Inflammatory macrophage treated with lipopolysaccharide for 4 hours (primary cell): ENCODE measurements around the gene TTLL11.

Experiments
- DNase-seq: peaks from one replicate; pipeline ENCODE4 v3.0.0-alpha.2; 2020

The TTLL11 gene

DNA sequence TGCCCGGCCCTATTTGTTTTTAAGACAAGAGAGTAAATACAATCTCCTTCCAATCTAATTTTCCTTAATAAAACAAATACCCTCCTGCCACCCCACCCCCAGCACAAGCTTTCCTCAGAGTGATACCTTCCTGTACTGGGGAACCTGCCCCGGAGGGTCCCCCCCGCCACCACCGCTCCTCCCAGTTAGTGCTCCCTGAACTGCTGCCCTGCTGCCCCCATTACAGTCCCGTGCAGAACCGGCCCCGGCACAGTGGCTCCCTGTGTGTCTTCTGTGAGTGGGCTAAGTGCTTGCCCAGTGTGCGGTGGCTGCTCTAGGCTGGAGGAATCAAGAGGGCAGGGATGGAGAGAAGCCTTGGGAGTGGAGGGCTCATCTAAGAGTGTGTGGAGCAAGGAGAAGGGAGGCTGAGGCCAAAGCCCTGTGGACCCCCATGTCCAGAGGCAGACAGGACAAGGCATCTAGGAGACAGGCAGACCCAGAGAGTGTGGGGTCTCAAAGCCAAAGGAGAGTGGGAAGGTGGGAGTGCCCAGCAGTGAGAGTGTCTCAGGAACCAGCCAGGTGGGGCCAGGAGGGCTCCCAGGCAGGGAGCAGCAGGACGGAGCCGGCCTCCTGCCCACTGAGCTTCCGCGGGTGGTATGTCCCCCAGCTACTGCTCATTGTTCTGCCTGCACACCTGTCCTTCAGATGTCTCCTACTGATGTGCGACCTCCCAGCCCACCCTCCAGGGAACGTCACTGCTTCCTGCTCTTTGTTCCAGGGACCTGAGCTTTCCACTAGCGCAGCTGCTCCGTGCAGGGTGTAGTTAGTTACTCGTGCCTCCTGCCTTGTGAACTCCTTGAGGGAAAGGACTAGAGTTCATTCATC, 312.7 kb downstream of the TTLL11 start:
- DNase-seq: no peak

DNA sequence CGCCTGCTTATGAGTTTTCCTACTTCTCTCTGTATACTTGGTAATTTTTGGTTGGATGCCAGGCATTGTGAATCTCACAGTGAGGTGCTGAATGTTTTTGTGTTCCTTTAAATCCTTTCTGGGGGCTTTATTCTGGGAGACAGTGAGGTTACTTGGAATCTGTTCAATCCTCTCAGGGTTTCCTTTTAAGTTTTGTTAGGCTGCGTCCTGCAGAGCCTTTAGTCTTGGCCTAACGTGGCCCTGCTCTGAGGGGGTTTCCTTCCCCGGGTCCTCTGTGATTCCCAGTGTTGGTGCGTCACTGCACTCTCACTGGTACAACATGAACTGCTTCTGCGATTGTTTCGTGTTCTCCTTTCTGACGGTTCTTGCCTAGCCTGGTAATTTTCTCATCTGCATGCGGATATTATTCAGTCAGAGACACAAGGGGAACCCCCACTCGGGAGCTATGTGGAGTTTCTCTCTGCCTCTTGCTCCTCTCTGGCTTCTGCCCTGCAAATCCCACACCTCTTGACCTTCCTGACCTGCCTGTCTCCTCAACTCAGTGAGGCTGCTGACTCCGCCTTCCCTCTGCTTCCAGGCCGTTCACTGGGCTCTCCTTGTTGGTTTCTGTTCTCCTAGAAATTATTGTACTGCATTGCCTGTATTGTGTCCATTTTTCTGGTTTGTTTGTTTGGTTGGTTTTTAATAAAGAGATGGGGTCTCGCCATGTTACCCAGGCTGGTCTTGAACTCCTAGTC, 313.6 kb downstream of the TTLL11 start:
- no peak for DNase-seq

DNA sequence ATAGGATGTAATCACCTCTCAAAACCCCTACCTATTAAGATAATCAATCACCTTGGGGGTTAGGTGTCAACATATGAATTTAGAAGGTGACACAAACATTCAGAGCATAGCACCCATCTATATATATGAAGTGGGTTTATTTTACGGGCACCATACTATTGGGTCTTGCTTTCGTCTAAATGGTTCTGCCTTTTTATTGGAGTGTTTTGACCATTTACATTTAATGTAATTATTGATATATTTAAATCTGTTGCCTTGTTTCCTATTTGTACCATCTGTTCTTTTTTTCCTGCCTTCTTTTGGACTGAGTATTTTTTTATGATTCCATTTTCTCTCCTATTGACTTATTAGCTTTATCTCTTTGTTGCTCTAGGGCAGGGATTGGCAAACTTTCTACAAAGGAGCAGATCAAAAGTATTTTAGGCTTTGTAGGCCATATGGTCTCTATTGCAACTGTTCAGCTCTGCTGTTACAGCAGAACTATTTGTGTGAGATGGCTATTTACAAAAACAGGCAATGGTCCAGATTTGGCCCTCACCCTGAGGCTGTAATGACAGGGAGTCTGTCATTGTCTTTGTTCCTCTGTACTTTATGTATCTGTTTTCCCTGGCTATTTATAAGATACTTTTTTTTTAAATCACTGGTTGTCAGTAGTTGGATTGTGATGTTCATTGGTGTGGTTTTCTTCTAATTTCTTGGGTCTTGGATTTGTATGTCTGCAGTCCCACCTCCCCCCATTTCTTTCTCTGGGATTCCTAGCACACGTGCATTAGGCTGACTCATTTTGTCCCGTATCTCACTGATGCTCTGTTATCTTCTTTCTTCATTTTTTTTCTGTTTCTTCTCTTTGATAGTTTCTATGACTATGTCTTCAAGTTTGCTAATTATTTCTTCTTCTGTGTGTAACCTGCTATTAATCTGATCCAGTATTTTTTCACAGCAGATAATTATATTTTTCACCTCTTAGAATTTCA, 314.6 kb downstream of the TTLL11 start:
- DNase-seq: no peak

DNA sequence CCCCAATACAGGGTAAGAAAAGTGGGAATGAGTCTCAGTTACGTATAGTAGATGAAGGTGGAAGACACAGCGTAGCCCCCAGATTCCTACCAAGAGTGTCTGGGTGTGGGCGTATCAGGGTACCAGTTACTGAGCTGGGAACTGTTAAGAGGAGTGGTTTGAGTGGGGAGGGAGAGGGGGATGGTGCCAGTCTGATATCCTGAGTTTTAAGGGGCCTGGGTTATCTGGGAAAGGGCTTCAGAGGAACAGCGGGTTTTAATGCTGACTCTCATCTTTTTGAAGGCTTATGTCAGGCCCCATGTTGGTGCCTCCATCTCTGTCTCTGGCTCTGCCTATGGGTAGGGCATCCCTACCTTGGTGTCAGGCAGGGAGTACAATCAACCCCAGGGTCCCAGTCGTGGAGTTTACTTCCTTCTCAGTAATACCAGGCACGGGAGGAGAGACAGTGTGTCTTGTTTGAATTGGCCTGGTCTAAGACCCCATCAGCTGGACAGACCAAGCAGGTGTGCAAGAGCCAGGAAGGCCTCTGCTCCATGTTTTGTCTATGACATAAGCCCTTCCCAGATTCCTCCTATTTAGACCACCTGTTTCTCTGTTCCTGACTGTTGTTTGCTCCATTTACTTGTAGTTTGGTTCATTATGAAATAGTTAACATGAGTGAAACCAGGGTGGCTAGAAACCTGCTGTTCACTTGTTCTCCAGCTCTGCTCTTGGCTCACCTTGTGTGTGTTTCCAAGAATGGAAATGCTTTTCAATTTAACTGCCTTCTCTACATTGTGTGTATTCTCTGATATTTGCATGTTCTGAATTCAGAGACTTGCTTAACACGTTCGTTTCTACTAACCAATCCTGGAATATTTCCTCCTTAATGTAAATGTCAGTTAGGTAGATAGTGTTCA, 316.1 kb downstream of the TTLL11 start:
- DNase-seq: no peak

DNA sequence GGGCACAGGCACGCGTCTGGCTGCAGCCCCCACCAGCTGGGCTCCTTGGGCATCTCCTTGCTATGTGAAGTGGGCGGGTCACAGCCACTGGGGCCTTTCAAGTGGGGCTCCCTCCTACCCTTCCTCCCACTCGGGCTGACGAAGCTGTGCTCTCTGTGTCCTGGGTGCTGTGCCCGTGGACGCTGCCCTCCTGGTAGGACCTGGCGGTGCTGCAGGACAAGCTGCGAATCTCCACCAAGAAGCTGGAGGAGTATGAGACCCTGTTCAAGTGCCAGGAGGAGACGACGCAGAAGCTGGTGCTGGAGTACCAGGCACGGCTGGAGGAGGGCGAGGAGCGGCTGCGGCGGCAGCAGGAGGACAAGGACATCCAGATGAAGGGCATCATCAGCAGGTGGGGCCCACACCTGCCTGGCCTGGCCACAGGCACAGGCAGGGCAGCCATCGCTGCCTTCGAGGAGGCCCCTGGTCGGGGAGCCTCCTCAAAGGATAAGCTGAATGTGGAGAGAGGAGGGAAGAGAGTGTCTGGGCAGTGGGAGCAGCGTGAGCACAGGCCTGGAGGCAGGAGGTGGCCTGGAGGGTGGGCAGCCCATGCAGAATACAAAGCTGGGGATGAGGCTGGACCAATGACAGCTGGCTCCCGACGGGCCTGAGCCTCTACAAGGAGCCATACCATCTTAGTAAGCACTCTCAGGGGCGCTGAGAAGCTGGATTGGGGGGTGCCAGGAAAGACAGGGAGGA, 316.9 kb downstream of the TTLL11 start:
- DNase-seq: no peak

DNA sequence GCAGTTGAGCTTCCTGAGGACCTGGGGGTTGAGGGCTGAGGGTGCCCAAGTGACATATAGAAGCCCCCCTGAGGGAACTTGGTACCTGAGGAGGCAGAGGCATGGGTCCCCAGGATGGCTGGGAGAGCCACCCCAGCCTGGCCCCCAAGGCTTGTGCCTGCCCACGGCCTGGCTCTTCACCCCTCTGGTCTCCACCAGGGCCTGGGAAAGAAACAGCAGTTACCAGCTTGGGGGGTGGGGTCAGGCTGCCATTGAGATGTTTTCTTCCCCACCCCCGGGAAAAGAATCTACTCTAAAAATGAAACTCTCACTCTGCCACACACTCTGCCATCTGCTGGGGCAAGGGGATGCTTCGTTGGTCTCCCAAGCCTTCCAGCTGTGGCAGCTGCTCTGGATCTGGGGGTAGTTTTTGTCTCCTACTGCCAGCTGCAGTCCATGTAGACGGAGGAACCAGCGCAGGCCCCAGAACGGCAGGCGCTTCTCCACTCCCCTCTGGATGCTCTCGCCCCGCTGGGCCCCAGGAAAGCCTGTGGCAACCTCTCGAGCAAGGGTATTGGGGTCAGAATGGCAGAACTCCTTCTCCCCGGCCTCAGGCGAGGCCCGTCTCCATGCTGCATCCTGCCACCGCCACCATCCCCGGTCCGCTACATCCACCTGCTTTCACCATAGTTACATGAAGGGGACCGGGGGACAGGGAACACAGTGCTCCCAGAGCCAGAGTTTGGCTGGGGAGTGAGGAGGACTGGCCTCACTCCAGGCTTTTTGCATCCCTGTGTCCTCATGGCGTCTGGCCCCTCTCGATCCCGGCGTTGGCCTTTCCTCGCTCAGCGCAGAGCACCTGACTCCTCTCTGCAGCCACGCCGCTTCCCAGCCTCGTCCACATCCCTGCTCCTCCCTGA, 318.1 kb downstream of the TTLL11 start:
- DNase-seq: no peak

DNA sequence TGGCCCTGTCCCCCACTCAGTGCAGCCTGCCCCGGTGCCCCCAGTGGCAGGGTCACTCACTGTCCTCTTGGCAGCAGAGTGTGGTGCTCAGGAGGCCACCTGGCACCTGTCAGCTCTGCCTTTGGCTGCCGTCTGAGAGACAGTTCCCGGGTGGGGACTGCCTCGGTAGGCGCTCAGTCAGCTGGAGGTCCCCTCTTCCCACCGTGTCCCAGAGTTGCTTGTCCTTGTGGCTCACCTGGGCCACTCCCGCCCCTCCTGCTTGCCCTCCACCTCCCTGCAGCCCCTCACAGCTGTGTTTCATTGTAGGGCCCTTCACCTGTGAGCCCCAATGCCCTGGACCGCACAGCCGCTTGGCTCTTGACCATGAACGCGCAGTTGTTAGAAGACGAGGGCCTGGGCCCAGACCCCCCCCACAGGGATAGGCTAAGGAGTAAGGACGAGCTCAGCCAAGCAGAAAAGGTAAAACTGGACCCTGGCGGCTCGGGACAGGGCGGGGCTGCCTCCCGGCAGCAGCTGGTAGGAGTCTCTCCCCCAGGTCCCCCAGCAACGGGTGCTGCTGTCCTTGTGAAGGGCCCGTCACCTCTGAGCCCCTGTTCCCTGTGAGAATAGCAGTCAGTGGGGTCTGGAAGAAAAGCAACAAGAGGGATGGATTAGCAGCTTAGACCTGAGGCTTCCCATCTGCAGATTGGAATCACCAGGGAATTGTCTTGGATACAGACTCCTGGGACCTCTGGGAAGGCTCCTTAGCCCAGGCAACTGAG, 319.0 kb downstream of the TTLL11 start:
- DNase-seq: no peak

DNA sequence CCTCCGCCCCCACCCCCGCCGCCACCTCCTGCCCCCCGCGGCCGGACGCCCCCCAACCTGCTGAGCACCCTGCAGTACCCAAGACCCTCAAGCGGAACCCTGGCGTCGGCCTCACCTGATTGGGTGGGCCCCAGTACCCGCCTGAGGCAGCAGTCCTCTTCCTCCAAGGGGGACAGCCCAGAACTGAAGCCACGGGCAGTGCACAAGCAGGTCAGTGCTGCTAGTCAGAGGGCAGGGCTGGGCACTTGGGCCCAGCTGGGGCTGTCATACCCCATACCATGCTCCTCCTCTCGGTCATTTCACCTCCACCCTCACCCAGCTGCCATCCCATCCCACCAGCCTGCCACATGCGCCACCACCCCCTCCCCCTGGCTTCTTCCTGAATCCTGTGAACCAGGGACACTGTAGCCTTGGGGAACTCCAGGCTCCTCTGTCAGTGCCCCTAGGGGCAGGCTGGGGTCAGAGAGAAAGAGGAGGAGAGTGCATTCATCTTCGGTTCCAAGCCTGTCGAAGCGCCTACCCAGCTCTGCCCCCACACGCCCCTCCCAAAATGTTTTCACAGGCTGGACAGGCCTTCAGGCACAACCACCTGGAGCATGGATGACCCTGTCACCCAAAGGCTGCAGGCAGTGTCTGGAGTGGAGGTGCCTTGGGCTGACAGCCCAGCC, 319.7 kb downstream of the TTLL11 start:
- DNase-seq: no peak

DNA sequence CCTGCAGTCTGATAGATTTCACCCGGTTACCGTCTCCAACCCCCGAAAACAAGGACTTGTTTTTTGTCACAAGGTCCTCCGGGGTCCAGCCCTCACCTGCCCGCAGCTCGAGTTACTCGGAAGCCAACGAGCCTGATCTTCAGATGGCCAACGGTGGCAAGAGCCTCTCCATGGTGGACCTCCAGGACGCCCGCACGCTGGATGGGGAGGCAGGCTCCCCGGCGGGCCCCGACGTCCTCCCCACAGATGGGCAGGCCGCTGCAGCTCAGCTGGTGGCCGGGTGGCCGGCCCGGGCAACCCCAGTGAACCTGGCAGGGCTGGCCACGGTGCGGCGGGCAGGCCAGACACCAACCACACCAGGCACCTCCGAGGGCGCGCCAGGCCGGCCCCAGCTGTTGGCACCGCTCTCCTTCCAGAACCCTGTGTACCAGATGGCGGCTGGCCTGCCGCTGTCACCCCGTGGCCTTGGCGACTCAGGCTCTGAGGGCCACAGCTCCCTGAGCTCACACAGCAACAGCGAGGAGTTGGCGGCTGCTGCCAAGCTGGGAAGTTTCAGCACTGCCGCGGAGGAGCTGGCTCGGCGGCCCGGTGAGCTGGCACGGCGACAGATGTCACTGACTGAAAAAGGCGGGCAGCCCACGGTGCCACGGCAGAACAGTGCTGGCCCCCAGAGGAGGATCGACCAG, 320.4 kb downstream of the TTLL11 start:
- no peak for DNase-seq
